HL-60 (cell line): ENCODE measurements around the gene TCEANC2.

Experiments
- DNase-seq, 2 experiments: peaks; one replicate each; pipeline ENCODE4 v3.0.0-alpha.2; 2010 to 2020; ENCODE audit warnings: low read depth in 1 of 2, low spot score in 1 of 2
- H3K27ac ChIP-seq: fragments of 250-450 bp; sonication (Bioruptor Pico); replicated peaks from 2 replicates; pipeline ENCODE4 v1.5.1; 2020; ENCODE audit warnings: mild to moderate bottlenecking, moderate library complexity
- H3K27me3 ChIP-seq: fragments of 250-450 bp; sonication (Bioruptor Pico); 2 replicates; pipeline ENCODE4 v1.5.1; 2021; ENCODE audit warnings: mild to moderate bottlenecking, moderate library complexity; ENCODE audit not compliant: insufficient read depth, poor library complexity, severe bottlenecking
- H3K4me3 ChIP-seq: replicated peaks from 2 replicates; pipeline ENCODE4 v1.5.1; 2011; ENCODE audit warnings: mild to moderate bottlenecking, control low read depth, low read length; ENCODE audit not compliant: insufficient read depth
- CTCF ChIP-seq: IDR thresholded peaks from one replicate; pipeline ENCODE4 v1.5.1; 2011; ENCODE audit warnings: low read length, control low read depth, inconsistent platforms; ENCODE audit not compliant: insufficient read depth
- GABPA ChIP-seq: IDR thresholded peaks from 2 replicates; pipeline ENCODE4 v1.6.1; 2012; ENCODE audit warnings: low read depth
- POLR2AphosphoS5 ChIP-seq: IDR thresholded peaks from 2 replicates; pipeline ENCODE4 v1.6.1; 2012; ENCODE audit warnings: low read depth
- SPI1 ChIP-seq: IDR thresholded peaks from 2 replicates; pipeline ENCODE4 v1.6.1; 2012; ENCODE audit warnings: low read depth, mild to moderate bottlenecking, borderline replicate concordance
- TF ChIP-seq, protein P1 (sequence below): IDR thresholded peaks from 2 replicates; pipeline ENCODE4 v1.6.1; 2012; ENCODE audit warnings: low read depth; ENCODE audit not compliant: insufficient replicate concordance

Gene TCEANC2

DNA sequence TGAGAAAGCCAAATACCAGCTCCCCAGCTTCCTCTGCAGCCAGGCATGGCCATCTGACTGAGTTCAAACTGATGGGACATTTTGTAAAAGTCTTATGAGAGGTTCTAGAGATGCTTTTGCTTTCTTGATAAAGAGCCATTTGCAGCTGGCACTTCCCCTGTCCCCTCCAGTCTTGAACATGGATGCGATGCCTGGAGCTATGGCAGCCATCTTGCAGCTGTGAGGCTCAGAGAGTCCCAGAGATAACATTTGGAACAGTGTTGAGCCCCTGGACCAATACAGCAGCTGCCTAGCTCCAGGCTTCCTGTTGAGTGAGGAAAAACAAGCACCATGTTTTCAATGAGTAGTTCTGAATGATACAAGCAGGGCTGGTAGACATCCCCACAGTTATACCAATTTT is 85.6 kb downstream of the TCEANC2 start:
- no peak overlapping the region for H3K4me3 ChIP-seq
- no peak for TF ChIP-seq SPI1
- TF ChIP-seq, protein P1, sequence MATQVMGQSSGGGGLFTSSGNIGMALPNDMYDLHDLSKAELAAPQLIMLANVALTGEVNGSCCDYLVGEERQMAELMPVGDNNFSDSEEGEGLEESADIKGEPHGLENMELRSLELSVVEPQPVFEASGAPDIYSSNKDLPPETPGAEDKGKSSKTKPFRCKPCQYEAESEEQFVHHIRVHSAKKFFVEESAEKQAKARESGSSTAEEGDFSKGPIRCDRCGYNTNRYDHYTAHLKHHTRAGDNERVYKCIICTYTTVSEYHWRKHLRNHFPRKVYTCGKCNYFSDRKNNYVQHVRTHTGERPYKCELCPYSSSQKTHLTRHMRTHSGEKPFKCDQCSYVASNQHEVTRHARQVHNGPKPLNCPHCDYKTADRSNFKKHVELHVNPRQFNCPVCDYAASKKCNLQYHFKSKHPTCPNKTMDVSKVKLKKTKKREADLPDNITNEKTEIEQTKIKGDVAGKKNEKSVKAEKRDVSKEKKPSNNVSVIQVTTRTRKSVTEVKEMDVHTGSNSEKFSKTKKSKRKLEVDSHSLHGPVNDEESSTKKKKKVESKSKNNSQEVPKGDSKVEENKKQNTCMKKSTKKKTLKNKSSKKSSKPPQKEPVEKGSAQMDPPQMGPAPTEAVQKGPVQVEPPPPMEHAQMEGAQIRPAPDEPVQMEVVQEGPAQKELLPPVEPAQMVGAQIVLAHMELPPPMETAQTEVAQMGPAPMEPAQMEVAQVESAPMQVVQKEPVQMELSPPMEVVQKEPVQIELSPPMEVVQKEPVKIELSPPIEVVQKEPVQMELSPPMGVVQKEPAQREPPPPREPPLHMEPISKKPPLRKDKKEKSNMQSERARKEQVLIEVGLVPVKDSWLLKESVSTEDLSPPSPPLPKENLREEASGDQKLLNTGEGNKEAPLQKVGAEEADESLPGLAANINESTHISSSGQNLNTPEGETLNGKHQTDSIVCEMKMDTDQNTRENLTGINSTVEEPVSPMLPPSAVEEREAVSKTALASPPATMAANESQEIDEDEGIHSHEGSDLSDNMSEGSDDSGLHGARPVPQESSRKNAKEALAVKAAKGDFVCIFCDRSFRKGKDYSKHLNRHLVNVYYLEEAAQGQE: no peak
- TF ChIP-seq POLR2AphosphoS5: no peak
- no peak for TF ChIP-seq GABPA
- TF ChIP-seq CTCF: no peak
- no peak for DNase-seq
- H3K27me3 ChIP-seq: no peaks in the 10 kb centered on the region
- H3K27ac ChIP-seq: no peak overlapping the region

DNA sequence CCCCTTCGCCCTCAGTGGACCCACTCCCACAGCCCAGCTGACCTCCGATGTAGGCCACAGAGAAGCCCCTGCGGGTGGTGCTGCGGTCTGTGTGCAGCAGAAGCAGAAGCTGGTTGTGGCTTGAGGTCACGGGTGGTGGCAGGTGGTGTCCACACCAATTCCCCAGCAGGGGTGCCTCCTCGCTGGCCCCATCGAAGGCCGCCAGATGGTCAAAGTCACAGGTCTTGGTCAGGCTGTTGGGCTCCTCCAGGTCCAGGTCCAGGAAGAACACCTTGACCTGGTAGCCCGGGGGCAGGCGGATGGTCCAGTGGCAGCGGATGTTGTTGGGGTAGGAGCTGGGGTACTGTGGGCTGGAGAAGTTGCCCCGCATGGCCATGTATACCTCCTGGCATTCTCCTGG is 86.3 kb downstream of the TCEANC2 start:
- Histone ChIP-seq H3K4me3 (no peak overlapping the region), H3K27ac (no peak overlapping the region), H3K27me3 (no peaks in the 10 kb centered on the region)
- TF ChIP-seq CTCF: no peak
- TF ChIP-seq, protein P1: peak; percentile 22
- no peak for DNase-seq

DNA sequence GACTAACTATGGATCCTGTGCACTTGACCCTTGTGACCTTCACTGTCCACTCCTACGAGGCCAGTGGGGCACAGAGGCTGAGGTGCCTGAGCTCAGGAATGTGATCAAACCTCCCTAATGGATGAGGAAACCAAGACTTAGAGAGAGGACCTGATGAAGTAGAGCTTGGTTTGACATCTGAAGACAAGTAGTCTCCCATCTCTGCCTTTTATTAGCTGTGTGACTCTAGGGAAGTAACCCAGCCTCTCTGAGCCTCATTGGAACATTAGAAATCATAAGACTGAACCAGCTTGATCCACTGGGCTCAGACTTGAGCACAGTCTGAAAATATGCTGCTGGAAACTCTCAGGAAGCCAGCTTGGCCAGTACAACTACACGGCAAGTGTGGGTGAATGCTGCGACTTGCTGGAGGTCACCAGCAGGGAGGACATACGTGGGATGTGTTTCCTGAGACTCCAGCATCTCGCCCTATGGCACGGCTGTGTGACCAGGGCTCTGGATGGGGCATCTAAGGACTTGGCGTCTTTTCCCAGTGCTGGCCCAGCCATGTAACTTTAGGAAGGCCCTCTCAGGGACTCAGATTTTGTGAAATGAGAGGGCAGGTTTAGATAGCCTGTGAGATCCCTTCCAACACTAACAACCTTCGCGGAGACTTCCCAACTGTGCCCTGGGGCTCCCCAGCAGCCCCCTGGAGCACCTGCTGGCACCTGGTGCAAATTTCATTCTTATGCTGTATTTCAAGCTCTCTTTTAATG is 88.9 kb downstream of the TCEANC2 start:
- DNase-seq: no peak
- Histone ChIP-seq H3K4me3 (no peak overlapping the region), H3K27ac (no peak overlapping the region), H3K27me3 (no peaks in the 10 kb centered on the region)
- TF ChIP-seq, protein P1: no peak
- TF ChIP-seq GABPA (no peak), POLR2AphosphoS5 (no peak), SPI1 (no peak), CTCF (no peak)
